ENCODE data around the gene NCAM2. TPM values are rescaled to one million over a fixed set of nuclear protein-coding genes. Genes with fewer than 3 reads are reported as not detected.

NCAM2 gene
- total and polyA plus RNA-seq, 2 of the 8 experiments (the other 6 are each of a cell fraction or from before 2014, with no cell fraction given), result 0.14 to 1.1 TPM

GRCh38 chr21:21174676-21175075, 176.5 kb downstream of the NCAM2 start:
- no peak overlapping the region for H2BK5ac ChIP-seq (ENCODE audit: low read depth, low read length)
- CTCF ChIA-PET (ENCODE audit: partially characterized antibody), result no interaction called here
- no peak overlapping the region for H3K23ac ChIP-seq (ENCODE audit: insufficient read length)
- H2BK12ac ChIP-seq (ENCODE audit: low read depth, low read length), result no peak overlapping the region
- H3K79me2 ChIP-seq (ENCODE audit: control insufficient read depth in 1 of 2, insufficient read depth in 2 of 2, low read length in 2 of 2), result no peaks in the 10 kb centered on the region
- FAIRE-seq (no peak), DNase-seq (ENCODE audit: low read depth in 1 of 2, low spot score in 2 of 2) (no peak)
- H4K5ac ChIP-seq (ENCODE audit: insufficient read length, low read depth, low read length), result no peak overlapping the region
- H3K27ac ChIP-seq (ENCODE audit: low read depth, low read length), result no peak overlapping the region
- H3K4me1 ChIP-seq (replicated peaks in 1 of 4; ENCODE audit: control insufficient read depth in 3 of 4, insufficient read depth in 4 of 4, low read length in 3 of 4), result no peaks in the 10 kb centered on the region
- no peak overlapping the region for H3K4me3 ChIP-seq (ENCODE audit: extremely low read depth in 1 of 4, insufficient read depth in 2 of 4, low read depth in 3 of 4, low read length in 4 of 4)
- H4K20me1 ChIP-seq (replicated peaks in 1 of 2; ENCODE audit: control insufficient read depth in 1 of 2, insufficient read depth in 2 of 2, low read length in 2 of 2), result no peaks in the 10 kb centered on the region
- no peaks in the 10 kb centered on the region for H3K23me2 ChIP-seq (ENCODE audit: low read depth, low read length)
- H3K9ac ChIP-seq (replicated peaks in 1 of 4; ENCODE audit: extremely low read depth in 1 of 4, low read depth in 3 of 4, low read length in 3 of 4), result no peak overlapping the region
- H3K56ac ChIP-seq (replicated peaks; ENCODE audit: insufficient read length, low read depth, low read length), result no peak overlapping the region
- H3K36me3 ChIP-seq (ENCODE audit: control insufficient read depth in 2 of 4, insufficient read depth in 4 of 4, low read length in 3 of 4), result no peaks in the 10 kb centered on the region
- no peak overlapping the region for H2AFZ ChIP-seq (ENCODE audit: low read length)
- no peaks in the 10 kb centered on the region for H3K79me1 ChIP-seq (ENCODE audit: low read depth, low read length)
- H2AK5ac ChIP-seq (ENCODE audit: low read depth, low read length), result no peak overlapping the region
- H3K18ac ChIP-seq (ENCODE audit: extremely low read depth, low read length), result no peak overlapping the region
- no peak overlapping the region for H2BK20ac ChIP-seq (ENCODE audit: low read length)
- POLR2A ChIA-PET (ENCODE audit: partially characterized antibody), result no interaction called here
- no peak overlapping the region for H4K91ac ChIP-seq (replicated peaks; ENCODE audit: insufficient read length, low read length)
- TF ChIP-seq TCF12 (IDR thresholded peaks at IDR 0.05; ENCODE audit: low read depth, low read length) (no peak), GABPA (IDR thresholded peaks at IDR 0.05; ENCODE audit: borderline replicate concordance, insufficient read depth, low read length) (no peak), EP300 (IDR thresholded peaks at IDR 0.05; ENCODE audit: borderline replicate concordance in 1 of 2, low read depth in 2 of 2, low read length in 2 of 2) (no peak)
- no peak overlapping the region for H2BK15ac ChIP-seq (ENCODE audit: low read length)
- H3K9me3 ChIP-seq (ENCODE audit: insufficient read depth in 2 of 2, low read depth in 1 of 2, low read length in 1 of 2), result no peaks in the 10 kb centered on the region
- no peaks in the 10 kb centered on the region for H3K27me3 ChIP-seq (replicated peaks in 1 of 4; ENCODE audit: control insufficient read depth in 3 of 4, extremely low read depth in 1 of 4, insufficient read depth in 3 of 4, low read length in 3 of 4)
- H2BK120ac ChIP-seq (replicated peaks; ENCODE audit: low read depth, low read length), result no peak overlapping the region
- no peak overlapping the region for H3K4ac ChIP-seq (replicated peaks; ENCODE audit: insufficient read length, low read depth, low read length)
- H4K8ac ChIP-seq (ENCODE audit: extremely low read depth, insufficient read depth, low read length), result no peak overlapping the region
- H3K14ac ChIP-seq (ENCODE audit: insufficient read length), result no peak overlapping the region
- H3K4me2 ChIP-seq (ENCODE audit: insufficient read depth in 1 of 2, low read depth in 2 of 2, low read length in 2 of 2), result no peak overlapping the region
- 94% methylated on average over 2 of the region's 2 CpGs; no CpG with 5 or more reads in 1 of the 2 experiments for WGBS, 2 experiments (ENCODE audit: extremely low coverage in 1 of 2, insufficient coverage in 1 of 2, insufficient read length in 1 of 2, insufficient replicate concordance in 2 of 2, low coverage in 1 of 2, low lambda C conversion rate in 2 of 2, missing lambda C conversion rate in 1 of 2)
